HG03066 (cell line): ENCODE results near the gene HDAC10.
A peak's percentile ranks its signal among the peaks of the same experiment; 100 is the strongest.

Source experiments
- ATAC-seq: cut with Tn5 transposase; IDR thresholded peaks from one replicate; pipeline ENCODE4 v1.9.1; 2021; ENCODE audit warnings: low read depth; ENCODE audit not compliant: unreplicated experiment

HDAC10 gene

DNA sequence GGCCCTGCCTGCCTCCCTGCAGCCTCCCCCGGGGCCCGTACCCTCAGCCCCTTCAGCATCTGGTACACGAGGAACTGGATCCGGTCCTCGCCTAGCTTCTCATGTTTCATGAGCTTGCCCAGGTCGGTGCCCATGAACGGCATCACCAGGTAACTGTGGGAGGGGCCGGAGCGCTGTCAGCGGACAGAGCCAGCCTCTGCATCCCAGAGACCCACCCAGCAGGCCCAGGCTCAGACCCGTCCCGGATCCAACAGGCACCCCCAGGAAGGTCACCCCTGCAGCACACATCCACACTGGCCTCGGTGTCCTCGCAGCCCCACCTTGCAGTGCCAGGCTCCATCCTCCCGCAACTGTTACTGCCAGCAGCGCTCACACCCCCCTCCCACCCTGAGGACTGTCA lies 6.0 kb upstream of the HDAC10 start:
- ATAC-seq, result no peak

DNA sequence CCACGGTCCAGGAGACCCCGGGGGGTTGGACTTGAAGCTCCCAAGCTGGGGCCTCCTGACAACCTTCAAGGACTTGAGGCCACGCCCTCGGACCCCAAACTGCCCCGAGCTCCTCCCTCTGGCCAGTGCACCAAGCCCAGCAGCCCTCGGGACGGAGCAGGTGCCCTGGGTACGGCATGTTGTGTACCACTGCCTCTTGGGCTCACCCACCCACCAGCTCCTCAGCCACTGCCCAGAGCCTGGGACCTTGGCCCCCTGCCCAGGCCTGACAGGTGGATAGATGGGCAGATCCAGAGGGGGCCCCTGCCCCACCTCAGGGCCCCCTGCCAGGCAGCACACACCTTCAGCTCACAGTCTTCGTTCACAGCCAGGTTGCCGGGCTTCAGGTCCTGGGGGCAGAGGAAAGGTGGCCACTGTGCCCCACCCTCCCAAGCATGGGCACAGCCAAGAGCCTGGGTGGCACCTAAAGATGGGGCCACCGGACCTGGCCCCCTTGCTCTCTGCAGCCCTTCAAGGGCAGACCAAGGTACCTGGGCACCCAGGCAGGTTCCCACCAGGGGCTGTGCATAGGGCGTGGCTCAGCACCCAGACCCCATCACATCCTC lies 5.3 kb upstream of the HDAC10 start:
- no peak for ATAC-seq

DNA sequence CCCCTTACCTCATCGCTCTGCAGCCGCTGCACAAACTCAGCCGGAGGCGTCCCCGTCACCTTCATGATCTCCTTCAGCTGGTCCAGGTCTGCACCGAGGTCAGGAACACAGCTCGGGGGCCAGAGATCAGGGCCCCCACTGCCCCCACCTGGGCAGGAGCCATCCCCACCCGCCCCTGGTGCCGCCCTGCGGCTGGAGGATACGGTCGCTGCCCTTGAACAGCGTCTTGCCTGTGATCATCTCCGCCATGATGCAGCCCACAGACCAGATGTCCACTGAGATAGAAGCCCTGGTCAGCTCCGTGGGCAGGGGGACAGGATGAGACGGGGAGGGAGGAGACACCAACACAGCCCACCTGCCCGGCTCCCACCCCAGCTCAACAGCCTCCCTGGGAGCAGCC lies 4.5 kb upstream of the HDAC10 start:
- no peak for ATAC-seq

- ATAC-seq, result no peak
Observed at GRCh38 chr22:50255099-50255498, 4.0 kb upstream of the HDAC10 start.

GRCh38 chr22:50253941-50254340 lies 2.9 kb upstream of the HDAC10 start:
- ATAC-seq, result no peak

DNA sequence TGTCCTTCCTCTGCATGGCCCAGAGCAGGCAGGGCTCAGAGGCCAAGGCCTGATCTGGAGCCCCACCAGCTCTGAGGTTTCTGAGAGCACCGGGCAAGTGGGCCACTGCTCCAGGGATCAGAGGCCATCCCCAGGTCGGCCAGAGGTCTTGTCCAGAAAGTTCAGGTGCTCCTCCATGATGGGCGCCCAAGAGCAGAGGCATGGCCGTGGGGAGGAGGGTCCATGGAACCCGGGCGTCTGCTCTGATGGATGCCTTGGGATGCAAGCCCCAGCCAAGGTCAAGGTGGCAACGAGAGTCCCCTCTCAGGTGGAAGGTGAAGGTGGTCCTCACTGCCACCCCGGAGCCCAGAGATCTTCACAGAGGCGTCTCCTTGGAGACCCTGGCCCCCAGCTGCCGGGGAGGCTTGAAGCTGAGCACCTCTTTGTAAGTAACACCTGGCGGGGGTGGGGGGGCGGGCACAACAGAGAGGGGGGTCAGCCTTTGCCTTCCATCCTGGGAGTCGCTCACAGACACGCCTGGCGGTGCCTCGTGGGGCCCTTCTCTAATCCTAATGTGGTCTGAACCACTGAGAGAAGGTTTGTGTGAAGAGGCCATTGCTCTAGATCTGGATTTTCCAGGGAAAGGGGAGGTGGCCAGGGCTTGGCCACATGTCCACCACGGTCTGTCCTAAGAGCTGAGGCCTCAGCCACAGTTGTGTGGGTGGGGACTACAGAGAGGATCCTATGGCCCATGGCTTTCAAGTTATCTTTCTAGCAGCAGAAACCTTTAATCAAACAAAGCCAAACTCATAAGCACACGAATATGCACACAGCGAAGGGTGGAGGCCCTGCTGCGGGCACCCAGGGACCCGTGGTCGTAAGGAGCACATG lies 2.2 kb upstream of the HDAC10 start:
- ATAC-seq, result no peak

DNA sequence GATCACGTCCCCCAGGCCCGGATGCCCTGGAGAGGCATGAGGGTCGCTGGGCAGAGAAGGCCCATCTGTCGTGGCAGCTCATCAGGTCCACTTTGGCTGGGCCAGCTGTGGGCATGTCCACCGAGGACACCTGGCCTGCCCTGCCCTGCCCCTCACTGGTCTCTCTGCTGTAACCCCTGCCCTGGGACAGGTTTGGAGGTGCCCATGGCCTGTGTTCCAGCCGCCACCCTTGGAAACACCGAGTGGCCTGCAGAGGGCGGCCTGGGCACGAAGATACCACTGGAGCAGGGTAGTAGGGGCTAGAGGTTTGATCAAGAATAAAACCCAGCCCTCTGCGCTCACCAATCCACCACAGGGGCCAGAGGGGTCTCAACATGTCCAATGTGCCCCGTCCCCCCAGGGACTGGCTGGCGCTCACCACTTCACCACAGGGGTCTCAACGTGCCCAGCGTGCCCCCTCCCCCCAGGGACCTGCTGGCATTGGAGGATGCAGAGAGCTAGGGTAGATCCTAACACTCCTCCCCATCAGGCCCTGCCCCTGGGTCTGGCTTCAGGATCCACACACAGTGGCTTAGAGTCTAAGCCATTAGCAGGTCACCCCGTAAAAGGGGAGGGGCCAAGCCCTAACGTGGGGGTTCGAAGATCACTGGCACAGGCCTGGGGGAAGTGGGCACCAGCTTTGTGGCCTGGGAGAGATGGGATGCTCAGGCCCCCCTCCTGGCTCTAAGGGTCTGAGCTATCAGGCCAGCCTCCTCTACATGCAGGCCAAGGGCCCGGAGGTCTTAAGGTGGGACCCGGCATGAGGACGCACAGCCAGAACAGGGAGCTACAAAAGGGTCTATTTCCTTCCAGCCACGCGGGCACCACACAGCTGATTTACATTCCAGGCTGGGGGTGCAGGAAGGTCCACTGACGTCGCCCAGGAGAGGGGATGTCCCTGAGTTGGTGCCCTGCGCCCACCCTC lies 1.3 kb upstream of the HDAC10 start:
- ATAC-seq, result no peak

DNA sequence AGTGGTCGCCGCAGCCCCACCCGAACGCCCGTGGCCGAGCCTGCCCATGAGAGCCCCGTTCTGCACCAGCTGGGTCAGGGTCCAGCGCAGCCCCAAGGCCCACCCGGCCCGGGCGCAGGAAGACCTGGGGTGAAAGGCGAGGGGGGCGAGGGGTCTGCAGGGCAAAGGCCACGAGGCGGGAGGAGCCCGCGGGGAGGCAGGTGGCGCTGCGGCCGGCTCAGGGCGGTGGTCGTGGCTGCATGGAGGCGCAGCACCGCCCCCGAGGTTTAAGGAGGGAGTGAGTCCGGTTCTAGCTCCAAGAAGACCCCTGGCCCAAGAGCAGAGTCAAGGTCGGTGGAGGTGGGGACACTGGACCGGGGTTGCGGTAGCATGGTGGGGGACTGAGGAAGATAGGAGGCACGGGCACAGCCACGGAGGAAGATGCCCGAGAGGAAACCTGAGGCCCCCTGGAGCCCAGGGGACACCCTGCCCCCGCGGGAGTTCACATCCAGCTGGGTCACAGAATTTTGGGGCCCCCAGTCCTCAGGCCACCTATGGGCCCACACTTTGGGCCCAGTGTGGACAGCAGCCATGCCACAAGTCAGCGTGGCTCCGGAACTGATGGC lies 514 bp upstream of the HDAC10 start:
- no peak for ATAC-seq

DNA sequence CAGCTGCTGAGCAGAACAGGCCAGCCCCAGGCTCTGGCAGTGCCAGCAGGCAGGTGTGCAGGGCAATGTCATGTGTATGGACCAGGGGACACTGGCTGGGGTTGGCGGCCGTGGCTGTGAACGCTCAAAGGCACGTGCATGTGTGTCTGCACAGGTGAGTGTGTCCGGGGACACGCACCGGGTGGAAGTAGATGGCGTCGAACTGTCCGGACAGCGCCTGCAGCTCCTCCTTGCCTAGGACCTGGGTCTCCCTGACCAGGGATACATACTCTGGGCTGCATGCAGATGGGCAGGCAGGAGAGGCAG lies 863 bp downstream of the HDAC10 start:
- ATAC-seq, result no peak

DNA sequence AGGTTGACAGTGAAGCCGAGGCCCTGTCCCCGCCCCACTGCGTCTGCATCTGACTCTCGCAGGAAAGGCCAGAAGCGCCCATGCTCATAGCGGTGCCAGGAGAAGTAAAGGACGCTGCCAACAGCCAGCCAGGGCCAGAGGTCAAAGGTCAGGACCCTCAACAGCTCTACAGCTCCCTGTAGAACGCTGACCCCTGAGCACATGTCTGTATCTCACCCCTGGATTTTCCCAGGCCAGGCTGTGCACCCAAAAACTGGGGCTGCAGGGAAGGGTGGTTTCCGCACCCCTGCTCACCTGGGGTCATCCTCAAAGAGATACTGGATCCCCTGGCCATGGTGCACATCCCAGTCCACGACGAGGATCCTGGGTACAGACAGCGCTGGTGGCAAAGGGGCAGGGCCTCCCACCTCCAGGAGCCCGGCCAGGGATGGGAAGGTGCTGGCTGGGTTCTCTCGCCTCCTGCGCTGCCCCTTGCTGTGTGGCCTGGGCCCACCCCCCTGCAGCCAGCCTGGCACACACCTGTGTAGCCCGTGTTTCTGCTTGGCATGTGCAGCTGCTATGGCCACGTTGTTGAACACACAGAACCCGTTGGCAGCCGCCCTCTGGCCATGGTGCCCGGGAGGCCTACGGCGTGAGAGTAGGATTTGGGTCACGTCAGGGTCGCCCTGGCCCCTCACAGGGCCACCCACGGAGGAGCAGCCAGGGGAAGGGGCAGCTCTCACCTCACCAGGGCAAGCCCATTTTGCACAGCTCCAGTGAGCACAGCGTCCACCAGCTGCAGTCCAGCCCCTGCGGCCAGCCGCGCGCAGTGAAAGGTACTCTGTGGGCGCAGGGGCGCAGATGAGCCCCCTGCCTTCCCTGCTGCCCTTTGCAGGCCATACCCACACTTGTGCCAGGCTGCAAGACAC lies 1.5 kb downstream of the HDAC10 start:
- ATAC-seq, result no peak

DNA sequence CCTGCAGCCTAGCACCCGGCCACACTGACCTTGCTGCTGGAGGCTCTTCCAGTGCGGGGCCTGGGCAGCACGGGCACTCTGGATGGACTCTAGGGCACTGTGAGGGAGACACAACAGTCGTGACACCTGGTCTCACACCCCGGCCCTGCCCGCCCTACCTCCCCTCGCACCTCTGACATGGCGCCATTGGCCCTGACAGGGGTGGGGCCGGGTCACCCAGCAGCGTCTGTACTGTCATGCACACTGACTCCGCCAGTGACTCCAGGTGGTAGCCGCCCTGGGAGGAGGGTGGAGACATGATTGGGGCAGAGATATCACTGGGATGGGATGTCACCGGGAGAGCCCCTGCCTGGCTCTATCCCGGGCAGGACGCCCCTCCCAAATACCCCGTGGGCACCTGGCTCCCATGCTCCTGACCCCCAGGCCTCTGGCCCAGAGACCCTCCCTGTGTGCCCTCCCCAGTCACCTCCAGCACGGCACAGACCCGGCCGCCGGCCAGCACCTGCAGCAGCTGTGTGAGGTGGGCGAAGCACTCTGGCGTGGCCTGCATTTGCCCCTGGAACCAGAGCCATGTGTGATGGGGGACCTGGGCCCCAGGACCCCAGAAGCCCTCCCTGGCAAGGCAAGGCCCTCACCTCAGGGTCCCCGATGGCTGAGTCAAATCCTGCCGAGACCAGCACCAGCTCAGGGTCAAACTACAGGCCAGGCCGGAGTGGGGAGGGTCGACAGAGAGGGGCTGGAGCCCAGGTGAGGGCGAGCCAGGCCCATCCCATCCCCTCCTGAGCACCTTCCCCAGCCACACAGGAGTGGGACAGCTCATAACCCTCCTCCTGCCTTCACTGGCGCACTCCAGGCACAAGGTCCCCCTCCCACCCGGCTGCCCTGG lies 2.6 kb downstream of the HDAC10 start:
- ATAC-seq, result no peak

DNA sequence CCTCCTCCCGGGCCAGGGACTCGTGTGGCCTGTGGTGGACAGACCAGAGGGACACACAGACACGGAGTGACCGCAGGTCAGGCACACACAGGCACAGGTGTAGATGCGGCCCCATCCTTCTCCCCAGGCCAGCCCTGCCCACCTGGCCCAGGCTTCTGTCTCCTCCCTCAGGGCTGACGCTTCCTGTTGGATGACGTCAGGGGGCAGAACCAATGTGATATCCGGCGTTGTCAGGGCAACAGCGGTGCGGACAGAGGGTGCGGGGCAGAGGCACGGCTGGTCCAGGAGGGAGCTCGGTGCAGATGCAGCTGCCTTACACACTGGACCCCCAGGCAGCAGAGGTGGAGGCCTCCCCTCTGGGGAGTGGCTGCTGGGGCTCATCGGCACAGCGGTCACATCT lies 3.3 kb downstream of the HDAC10 start:
- ATAC-seq, result no peak

- ATAC-seq, result no peak
Observed at GRCh38 chr22:50246242-50247175, 4.6 kb downstream of the HDAC10 start.

DNA sequence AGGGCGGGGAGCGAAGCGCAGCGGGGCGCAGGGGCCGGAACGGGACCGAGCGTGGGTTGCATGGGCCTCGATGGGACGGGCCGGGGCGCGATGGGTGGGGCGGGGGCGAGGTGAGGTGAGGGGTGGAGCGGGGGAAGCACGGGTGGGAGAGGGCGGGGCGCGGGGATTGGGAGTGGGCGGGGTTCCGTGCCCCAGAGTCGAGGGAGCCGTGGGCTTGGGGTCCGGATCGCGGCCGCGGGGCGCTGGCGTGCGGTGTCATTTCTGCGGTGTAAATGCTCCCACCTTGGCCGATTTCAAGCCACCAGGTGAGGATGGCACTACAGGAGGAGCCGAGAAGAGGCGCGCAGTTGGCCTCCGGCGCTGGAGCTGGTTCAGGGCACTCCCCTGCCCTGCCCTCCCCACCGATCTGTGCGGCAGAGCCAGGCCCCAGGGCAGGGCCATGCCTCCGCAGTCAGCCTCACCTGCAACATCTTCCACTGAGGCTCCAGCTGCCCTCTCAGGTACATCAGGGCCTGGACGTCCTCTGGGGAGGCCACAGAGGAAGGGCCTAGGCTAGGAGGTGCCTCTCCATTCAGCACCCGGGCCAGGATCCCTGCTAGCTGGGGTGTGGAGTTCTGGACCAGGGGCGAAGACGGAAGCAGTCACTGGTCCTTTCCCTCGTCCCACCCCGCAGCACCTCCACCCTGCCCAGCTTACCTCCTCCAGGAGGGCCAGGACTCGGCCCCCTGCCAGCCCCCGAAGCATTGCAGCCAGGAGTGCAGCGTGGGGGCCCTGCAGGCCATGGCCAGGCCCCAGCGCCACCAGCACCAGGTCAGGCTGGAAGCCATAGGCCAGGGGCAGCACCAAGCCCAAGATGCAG lies 5.6 kb downstream of the HDAC10 start:
- ATAC-seq, result no peak

GRCh38 chr22:50244420-50245213 lies 6.4 kb downstream of the HDAC10 start, which contains the start of gene TUBGCP6:
TSS of gene TUBGCP6 (minus strand) at chr22:50245023. CDS start at chr22:50244459, 564 bp downstream.
- peak; percentile 57 for ATAC-seq
